ENCODE data around the gene A3GALT2. TPM values are rescaled to one million over a fixed set of nuclear protein-coding genes. Genes with fewer than 3 reads are reported as not detected.
"Not testable (repeated sequence)": the region's sequence is repeated elsewhere in the genome, so short reads cannot be mapped to it uniquely, and the experiment has no call there.

The A3GALT2 gene
- polyA plus RNA-seq, 1 experiment: not detected

DNA sequence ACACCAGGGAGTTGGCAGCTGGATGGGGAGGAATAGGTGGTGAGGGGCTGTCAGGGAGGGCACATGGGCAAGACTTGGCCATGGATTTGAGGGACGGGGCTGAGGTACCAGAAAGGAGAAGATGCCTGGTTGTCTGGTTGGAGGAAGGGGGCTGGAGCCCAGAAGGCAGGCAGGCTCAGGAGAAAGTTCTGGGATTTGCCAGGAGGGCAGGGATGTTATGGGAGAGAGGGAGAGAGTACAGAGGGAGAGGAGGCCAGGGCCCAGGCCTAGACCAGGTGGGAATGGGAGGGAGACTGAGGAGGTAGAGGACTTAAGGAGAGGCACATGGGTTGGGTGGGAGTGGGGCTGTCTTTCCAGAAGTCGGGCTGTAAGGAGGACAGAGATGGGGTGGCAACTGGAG is 4.3 kb downstream of the A3GALT2 start:
- ChIA-PET POLR2A (no interaction called here), CTCF (interaction anchor here (1.1 to 1.4 kb wide), 3 partner anchors 18 to 47 kb away, joined by 3 to 7 read pairs (median 3); no protein-coding TSS in a partner anchor)
- H3K27me3 ChIP-seq (ENCODE audit: control insufficient read depth, insufficient read depth, low read length): no peaks in the 10 kb centered on the region; the same call in 1 of the 2 replicates
- no peak for DNase-seq (ENCODE audit: low read depth)
- no peak overlapping the region for H3K4me3 ChIP-seq (ENCODE audit: low read depth, low read length)
- TF ChIP-seq, protein P1, sequence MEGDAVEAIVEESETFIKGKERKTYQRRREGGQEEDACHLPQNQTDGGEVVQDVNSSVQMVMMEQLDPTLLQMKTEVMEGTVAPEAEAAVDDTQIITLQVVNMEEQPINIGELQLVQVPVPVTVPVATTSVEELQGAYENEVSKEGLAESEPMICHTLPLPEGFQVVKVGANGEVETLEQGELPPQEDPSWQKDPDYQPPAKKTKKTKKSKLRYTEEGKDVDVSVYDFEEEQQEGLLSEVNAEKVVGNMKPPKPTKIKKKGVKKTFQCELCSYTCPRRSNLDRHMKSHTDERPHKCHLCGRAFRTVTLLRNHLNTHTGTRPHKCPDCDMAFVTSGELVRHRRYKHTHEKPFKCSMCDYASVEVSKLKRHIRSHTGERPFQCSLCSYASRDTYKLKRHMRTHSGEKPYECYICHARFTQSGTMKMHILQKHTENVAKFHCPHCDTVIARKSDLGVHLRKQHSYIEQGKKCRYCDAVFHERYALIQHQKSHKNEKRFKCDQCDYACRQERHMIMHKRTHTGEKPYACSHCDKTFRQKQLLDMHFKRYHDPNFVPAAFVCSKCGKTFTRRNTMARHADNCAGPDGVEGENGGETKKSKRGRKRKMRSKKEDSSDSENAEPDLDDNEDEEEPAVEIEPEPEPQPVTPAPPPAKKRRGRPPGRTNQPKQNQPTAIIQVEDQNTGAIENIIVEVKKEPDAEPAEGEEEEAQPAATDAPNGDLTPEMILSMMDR (IDR thresholded peaks at IDR 0.05; ENCODE audit: insufficient read depth, low read depth, low read length): no peak
- H3K36me3 ChIP-seq (ENCODE audit: control insufficient read depth, insufficient read depth, low read length): 0 out of 2 replicates have a peak, but pooled peaks cover 2% of the 10 kb centered on the region

DNA sequence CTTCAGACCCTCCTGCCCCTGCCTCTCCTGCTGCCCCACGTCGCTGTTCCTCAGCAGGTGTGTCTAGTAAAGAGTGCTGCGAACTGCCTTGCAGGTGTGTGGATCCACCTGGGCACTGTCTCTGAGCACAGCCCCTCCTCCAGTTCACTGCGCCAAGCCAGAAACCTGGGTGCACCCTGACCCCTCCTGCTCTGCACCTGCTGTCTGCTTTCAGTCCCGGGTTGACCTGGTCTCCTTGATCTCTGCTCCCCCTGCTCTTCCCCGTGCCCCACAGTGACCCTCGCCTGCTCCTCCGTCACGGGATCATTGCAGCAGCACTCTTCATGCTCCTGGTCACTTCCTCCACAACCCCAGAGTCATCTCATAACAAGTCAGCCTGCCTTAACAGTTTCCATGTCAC is 6.5 kb downstream of the A3GALT2 start:
- no peaks in the 10 kb centered on the region; the same call in 1 of the 2 replicates for H3K27me3 ChIP-seq (ENCODE audit: control insufficient read depth, insufficient read depth, low read length)
- ChIA-PET CTCF (interaction anchor here (3.9 kb wide), 1 partner anchor 17 kb away, joined by 28 read pairs; no protein-coding TSS in a partner anchor), POLR2A (no interaction called here)
- H3K36me3 ChIP-seq (ENCODE audit: control insufficient read depth, insufficient read depth, low read length): no peaks in the 10 kb centered on the region
- no peak for DNase-seq (ENCODE audit: low read depth)
- no peak overlapping the region for H3K4me3 ChIP-seq (ENCODE audit: low read depth, low read length)
- TF ChIP-seq, protein P1 (IDR thresholded peaks at IDR 0.05; ENCODE audit: insufficient read depth, low read depth, low read length): no peak

DNA sequence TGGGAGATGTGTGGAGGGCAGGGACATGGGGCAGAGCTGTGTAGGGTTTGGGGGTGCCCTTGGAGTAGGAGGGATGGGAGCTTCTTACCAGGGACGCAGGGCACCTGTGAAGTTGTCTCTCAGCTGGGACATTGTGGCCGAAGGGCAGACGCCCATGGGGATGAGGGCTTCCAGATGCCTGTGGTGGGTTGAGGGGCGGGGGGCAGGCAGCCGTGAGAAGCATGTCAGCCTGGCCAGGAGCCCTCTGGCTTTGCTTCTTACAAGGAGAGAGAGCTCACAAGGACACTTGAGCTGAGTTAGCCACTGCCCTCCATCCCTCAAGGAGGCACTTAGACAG is 8.5 kb downstream of the A3GALT2 start:
- H3K4me3 ChIP-seq (ENCODE audit: low read depth, low read length): no peak overlapping the region
- H3K27me3 ChIP-seq (ENCODE audit: control insufficient read depth, insufficient read depth, low read length): no peaks in the 10 kb centered on the region; the same call in 1 of the 2 replicates
- ChIA-PET CTCF (interaction anchor here (1.0 to 3.9 kb wide), 4 partner anchors 9 to 159 kb away, joined by 3 to 28 read pairs (median 4); no protein-coding TSS in a partner anchor), POLR2A (interaction anchor here (0.5 kb wide), 1 partner anchor 16 kb away, joined by 3 read pairs; no protein-coding TSS in a partner anchor)
- H3K36me3 ChIP-seq (ENCODE audit: control insufficient read depth, insufficient read depth, low read length): no peaks in the 10 kb centered on the region
- TF ChIP-seq, protein P1 (IDR thresholded peaks at IDR 0.05; ENCODE audit: insufficient read depth, low read depth, low read length): no peak
- no peak for DNase-seq (ENCODE audit: low read depth)

DNA sequence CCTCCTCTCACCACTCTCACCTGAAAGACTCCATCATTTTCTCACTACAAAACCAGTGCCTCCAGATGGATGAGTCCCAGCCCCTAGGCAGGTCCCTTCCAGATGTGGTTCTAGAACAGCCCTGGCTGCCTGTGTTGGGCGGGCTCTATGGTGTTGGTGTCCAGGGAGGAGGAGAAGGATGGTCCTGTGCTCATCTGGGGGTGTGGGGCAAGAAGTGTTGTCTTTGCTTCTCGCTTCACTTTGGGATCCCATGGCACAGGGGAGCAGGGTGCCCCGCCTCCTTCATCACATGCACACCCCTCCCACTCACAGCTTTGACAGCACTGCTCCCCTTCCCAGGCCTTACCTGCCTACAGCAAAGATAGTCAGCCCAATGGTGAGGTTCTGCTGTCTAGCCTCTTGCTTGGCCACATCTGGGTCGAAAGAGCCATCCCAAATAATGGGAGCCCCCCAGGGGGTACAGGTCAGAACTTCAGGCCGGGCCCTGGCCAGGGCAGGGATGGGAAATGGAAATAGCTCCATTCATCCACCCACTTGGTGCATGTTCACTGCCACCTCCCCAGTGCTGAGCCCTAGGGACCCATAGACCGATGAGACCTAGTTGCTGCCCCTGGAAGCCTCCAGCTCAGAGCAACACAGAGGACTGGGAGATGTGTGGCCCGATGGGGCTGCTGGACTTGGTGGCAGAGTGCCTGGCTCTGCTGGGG is 9.0 kb downstream of the A3GALT2 start:
- POLR2A ChIA-PET: no interaction called here

DNA sequence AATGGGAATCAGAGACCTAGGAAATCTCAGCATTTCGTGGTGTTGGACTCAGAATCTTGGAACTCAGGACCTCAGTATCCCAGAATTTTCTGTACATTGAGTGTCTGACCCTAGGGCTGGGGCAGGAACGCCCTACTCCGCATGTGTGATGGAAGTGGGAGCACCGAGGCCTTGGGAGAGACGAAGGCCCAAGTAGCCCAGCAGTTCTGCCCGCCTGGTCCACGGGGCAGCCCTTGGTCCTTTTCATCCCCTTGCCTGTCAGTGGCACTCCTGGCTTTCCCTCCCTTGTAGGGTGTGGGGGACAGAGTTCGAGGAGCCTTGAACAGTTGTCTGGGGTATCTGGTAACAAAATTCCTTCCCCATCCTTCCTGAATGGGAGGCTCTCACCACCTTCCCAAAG is 10.2 kb downstream of the A3GALT2 start:
- H3K4me3 ChIP-seq (ENCODE audit: low read depth, low read length): no peak overlapping the region
- TF ChIP-seq, protein P1 (IDR thresholded peaks at IDR 0.05; ENCODE audit: insufficient read depth, low read depth, low read length): no peak
- ChIA-PET CTCF (interaction anchor here (3.9 kb wide), 1 partner anchor 13 kb away, joined by 28 read pairs; no protein-coding TSS in a partner anchor), POLR2A (no interaction called here)
- no peaks in the 10 kb centered on the region for H3K36me3 ChIP-seq (ENCODE audit: control insufficient read depth, insufficient read depth, low read length)
- no peaks in the 10 kb centered on the region; the same call in 1 of the 2 replicates for H3K27me3 ChIP-seq (ENCODE audit: control insufficient read depth, insufficient read depth, low read length)
- no peak for DNase-seq (ENCODE audit: low read depth)

More for the DNA sequence above, 9.0 kb downstream of the A3GALT2 start:
- Histone ChIP-seq H3K27me3 (ENCODE audit: control insufficient read depth, insufficient read depth, low read length) (no peaks in the 10 kb centered on the region; the same call in 1 of the 2 replicates), H3K4me3 (ENCODE audit: low read depth, low read length) (no peak overlapping the region), H3K36me3 (ENCODE audit: control insufficient read depth, insufficient read depth, low read length) (no peaks in the 10 kb centered on the region)
- CTCF ChIA-PET: interaction anchor here (1.0 to 3.9 kb wide), 3 partner anchors 15 to 160 kb away, joined by 3 to 28 read pairs (median 4); no protein-coding TSS in a partner anchor
- DNase-seq (ENCODE audit: low read depth): no peak
- TF ChIP-seq, protein P1 (IDR thresholded peaks at IDR 0.05; ENCODE audit: insufficient read depth, low read depth, low read length): no peak

DNA sequence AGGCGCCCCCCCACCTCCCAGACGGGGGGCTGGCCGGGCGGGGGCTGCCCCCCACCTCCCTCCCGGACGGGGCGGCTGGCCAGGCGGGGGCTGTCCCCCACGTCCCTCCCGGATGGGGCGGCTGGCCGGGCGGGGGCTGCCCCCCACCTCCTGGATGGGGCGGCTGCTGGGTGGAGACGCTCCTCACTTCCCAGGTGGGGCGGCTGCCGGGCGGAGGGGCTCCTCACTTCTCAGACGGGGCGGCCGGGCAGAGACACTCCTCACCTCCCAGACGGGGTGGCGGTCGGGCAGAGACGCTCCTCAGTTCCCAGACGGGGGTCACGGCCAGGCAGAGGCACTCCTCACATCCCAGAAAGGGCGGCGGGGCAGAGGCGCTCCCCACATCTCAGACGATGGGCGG is 11.5 kb downstream of the A3GALT2 start:
- H3K4me3 ChIP-seq (ENCODE audit: low read depth, low read length); POLR2A ChIA-PET; H3K36me3 ChIP-seq (ENCODE audit: control insufficient read depth, insufficient read depth, low read length); CTCF ChIA-PET; DNase-seq (ENCODE audit: low read depth); H3K27me3 ChIP-seq (ENCODE audit: control insufficient read depth, insufficient read depth, low read length): not testable (repeated sequence)
